M059J (cell line): ENCODE data around the gene GLYR1. TPM values are rescaled to one million over a fixed set of nuclear protein-coding genes. Genes with fewer than 3 reads are reported as not detected.

Experiments
- DNase-seq: peaks from one replicate; pipeline ENCODE4 v3.0.0-alpha.2; 2012; ENCODE audit warnings: low read depth
- total RNA-seq: library from RNA; depleted of rRNA; stranded (reverse); fragments of >200 nt; shearing (Covaris generic); gene quantifications from 2 replicates; pipeline ENCODE4 v1.2.3, GENCODE V29; 2014

The GLYR1 gene
- total RNA-seq, 1 experiment from 2014 or later: 42.0 TPM

- DNase-seq: no peak
These were observed 40.8 kb downstream of the GLYR1 start for GRCh38 chr16:4806280-4806679.

GRCh38 chr16:4805231-4805630, 41.9 kb downstream of the GLYR1 start:
- no peak for DNase-seq

- DNase-seq: no peak
These were observed 43.0 kb downstream of the GLYR1 start for GRCh38 chr16:4803898-4804762.

- no peak for DNase-seq
These were observed 43.7 kb downstream of the GLYR1 start for GRCh38 chr16:4803401-4803844.

DNA sequence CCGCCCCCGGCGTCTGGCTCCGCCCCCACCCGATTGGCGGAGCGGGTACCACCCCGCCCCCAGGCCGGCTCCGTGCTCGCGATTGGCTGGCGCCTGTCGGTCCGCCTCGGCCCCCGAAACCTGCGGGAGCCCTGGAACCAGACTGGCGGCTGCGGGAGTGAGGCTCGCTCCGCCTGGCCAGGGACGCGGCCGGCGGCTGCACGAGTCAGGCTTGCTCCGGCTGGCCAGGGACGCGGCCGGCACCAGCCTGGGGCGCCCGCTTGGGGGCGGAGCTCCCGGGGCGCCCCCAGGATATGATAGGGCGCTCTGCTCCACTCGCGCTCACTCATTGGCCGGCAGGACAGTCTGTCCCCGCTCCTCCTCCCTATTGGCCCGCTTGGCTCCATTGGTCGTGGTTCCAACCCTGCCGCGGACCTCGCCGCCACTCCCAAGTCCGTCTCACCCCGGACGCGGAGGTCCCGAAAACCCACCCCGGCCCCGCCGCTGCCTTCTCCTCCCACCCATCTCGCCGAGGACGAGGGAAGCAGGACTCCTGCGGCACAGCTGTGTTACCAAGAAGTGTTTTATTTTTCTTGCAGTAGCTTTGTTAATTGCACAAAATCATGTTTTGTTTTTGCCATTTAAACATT, 44.3 kb downstream of the GLYR1 start:
- peak; percentile 92 for DNase-seq

GRCh38 chr16:4801962-4802658, 45.0 kb downstream of the GLYR1 start, which contains the start of gene ROGDI:
ROGDI (minus strand) TSS chr16:4802633; CDS start chr16:4802571, 62 bp downstream.
- DNase-seq: peak; percentile 73

DNA sequence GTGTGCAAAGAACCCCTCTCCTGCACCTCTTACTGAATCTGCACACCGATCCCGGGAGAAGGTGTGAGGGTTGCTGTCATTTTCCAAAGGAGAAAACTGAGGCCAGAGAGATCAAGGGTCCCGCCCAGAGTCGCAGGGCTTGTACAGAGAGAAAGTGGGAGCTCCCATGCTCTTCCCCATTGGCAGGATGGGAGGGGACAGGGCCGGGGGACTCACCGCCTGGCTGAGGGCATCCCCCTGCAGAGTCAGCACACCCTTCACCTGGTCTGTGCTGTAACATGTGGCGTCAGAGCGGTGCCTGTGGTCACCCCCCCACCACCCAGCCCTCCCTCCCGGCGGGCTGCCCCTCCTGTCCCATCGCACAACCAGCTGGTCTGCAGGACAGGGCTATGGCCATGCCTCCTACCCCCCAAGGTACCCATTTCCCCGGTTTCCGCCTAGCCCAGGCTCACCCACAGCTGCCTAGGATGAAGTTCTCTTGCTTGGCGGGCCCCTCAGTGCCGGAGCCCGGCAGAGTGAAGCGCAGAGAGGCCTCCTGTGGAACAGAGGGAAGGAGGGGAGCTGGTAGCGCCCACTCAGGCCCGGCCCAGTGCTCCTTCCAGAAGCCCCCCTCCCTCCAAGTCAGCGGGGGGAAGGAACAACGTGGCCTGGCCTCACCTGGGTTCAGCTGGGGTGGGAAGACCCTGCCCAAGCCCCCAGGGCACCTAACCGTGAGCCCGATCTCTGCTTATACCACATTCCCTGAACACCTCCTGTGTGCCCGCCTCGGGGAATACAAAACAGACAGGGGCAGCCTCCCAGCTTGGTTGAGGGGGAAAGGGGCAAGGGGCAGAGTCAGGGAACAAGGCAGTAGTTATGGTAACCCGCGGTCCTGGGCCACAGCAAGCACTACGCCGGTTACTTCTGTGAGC, 45.8 kb downstream of the GLYR1 start:
- DNase-seq: no peak

- peak; percentile 9 for DNase-seq
These were observed 46.6 kb downstream of the GLYR1 start for GRCh38 chr16:4800290-4801041.

GRCh38 chr16:4799171-4799855, 47.8 kb downstream of the GLYR1 start:
- no peak for DNase-seq

DNA sequence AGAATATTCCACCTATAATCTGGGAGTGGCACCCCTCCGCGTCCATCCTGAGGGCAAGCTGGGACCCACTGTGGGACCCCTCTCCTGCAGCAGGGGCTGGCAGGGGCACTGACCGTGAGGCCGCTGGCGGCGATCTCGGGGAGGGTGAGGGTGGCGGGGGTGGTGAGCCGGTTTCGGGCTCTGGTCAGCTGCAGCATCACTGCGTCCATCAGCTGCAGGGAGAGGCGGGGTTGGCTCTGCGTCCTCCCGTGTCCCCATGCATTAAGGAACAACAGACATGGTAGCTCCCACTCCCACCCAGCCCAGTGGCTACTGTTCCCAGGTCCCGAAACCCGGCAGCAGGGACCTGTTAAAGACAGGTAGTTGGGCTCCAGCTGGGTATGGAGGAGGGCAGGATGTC, 48.6 kb downstream of the GLYR1 start:
- no peak for DNase-seq

DNA sequence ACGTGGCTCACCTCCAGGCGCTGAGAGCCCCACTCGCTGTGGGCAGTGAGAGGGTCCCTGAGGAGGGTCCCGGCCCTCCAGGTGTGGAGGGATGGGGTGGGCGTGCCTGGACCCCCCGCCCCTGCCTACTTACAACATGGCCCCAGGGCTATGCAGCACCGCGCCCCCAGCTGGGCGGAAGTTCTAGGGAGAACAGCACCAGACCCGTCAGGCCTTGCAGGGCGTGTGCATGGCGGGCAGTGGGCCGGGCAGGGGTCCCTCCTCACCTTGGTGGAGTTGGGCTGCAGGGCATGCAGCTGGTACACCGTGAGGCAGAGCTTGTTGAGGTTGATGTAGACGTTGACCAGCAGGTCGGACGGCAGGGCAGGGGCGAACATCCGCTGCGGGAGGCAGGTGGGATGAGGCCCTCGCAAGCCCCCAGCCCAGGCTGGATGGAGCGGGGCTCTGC, 49.3 kb downstream of the GLYR1 start:
- DNase-seq: no peak

- DNase-seq: no peak
These were observed 49.9 kb downstream of the GLYR1 start for GRCh38 chr16:4796982-4797804.

DNA sequence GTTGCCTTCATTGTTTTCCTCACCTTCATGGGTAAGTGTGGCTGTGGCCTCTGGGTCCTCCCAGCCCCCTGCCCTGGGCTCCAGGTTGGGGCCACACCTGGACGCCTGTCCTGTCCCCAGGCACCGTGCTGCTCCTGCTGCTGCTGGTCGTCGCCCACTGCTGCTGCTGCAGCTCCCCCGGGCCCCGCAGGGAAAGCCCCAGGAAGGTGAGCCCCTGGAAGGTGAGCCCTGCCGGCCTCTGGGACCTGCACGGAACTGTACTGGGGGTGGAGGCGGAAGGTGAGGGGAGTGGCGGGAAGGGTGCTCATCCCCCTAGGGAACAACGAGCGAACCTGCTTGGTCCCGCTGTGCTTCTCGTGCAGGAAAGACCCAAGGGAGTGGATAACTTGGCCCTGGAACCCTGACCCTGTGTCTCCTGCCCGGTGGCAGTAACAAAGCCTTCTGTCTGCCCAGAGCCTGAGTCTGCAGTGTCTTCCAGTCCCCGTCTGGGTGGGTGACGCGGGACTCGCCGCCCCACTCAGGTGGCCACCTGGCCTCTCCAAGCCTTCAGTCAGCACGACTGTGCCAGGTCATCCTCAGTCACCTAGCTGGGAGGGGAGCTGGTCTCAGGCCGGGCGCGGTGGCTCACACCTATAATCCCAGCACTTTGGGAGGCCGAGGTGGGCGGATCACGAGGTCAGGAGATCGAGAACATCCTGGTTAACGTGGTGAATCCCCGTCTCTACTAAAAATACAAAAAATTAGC, 51.1 kb downstream of the GLYR1 start:
- DNase-seq: no peak

- no peak for DNase-seq
These were observed 51.8 kb downstream of the GLYR1 start, which contains the start of gene SMIM22 for GRCh38 chr16:4795181-4795827. SMIM22 (plus strand) TSS chr16:4795369; CDS start chr16:4795735, 366 bp downstream.

GRCh38 chr16:4792951-4793513, 54.1 kb downstream of the GLYR1 start:
- no peak for DNase-seq

DNA sequence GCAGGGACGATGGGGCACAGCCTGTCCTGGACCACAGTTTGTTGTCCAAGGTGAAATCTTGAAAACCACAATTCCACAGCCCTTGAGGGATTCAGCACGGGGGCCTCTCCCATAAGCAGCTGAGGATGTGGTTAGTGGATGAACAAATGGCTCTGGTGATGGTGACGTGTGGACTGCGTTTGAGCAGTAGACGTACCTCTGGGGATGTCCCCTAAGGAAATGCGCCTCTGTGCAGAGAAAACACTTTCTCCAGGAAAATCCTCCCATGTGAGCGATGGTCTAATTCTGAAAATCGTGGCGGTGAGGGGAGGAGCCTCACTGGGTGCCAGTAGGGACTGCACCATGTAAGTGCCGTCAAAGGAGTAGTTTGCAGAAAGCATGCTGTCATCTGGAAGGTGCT, 56.2 kb downstream of the GLYR1 start:
- no peak for DNase-seq

GRCh38 chr16:4790261-4790660, 56.8 kb downstream of the GLYR1 start:
- no peak for DNase-seq
